ENCODE measurements around the gene ATF6.

Gene ATF6

GRCh38 chr1:161943737-161944136 is 177.6 kb downstream of the ATF6 start:
- no peak for DNase-seq (ENCODE audit: extremely low spot score)
- TF ChIP-seq CTCF (IDR thresholded peaks at IDR 0.05; ENCODE audit: control extremely low read depth, extremely low read depth, low read depth, missing control alignments): no peak
- POLR2A ChIA-PET: no interaction called here
- CTCF ChIA-PET: interaction anchor here (1.5 kb wide), 3 partner anchors 9 to 151 kb away, joined by 3 to 4 read pairs (median 3); no protein-coding TSS in a partner anchor

GRCh38 chr1:161944381-161944780 is 178.3 kb downstream of the ATF6 start:
- ChIA-PET POLR2A (no interaction called here), CTCF (interaction anchor here (0.9 to 1.5 kb wide), 4 partner anchors 8 to 152 kb away, joined by 3 to 4 read pairs (median 3); no protein-coding TSS in a partner anchor)
- DNase-seq (ENCODE audit: extremely low spot score): no peak
- no peak for TF ChIP-seq CTCF (IDR thresholded peaks at IDR 0.05; ENCODE audit: control extremely low read depth, extremely low read depth, low read depth, missing control alignments)

DNA sequence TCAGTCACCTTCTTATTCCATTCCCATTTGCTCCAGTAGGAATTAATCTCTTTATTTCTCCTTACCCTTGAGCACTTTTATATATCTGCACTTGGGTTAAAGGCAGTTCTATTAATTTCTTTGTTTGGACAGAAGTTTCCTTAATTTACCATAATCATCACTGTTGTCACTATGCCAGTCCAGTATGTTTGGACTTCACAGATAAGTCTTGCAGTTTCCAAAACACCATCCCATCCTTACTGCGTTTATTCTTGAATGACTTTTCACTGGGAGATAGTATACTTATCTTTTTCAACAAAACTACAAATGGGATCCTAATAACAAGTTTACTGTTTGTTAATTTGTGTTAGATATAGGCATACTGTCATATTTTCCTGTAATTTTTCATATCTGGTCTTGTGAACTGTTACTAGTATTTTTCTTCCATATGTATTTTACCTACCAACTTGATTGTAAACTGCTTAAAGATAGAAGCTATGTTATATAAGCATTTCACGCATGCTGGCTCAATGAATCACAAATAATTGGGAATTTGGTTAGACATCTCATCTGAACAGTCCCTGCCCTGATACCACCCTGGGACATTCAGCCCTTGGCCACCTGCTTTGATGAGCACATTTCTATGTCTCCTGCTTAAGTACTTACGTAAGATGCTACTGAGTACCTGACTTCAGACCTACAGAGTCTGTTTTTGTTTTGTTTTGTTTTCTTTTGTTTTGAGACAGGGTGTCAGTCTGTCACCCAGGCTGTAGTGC is 179.4 kb downstream of the ATF6 start:
- no peak for TF ChIP-seq CTCF (IDR thresholded peaks at IDR 0.05; ENCODE audit: control extremely low read depth, extremely low read depth, low read depth, missing control alignments)
- POLR2A ChIA-PET: no interaction called here
- CTCF ChIA-PET: interaction anchor here (1.0 to 1.8 kb wide), 4 partner anchors 7 to 89 kb away, joined by 3 to 4 read pairs (median 4); no protein-coding TSS in a partner anchor
- DNase-seq (ENCODE audit: extremely low spot score): no peak

- TF ChIP-seq CTCF (IDR thresholded peaks at IDR 0.05; ENCODE audit: control extremely low read depth, extremely low read depth, low read depth, missing control alignments): no peak
- POLR2A ChIA-PET: no interaction called here
- CTCF ChIA-PET: interaction anchor here (1.0 to 1.8 kb wide), 2 partner anchors 13 kb away, joined by 3 to 4 read pairs; no protein-coding TSS in a partner anchor
- no peak for DNase-seq (ENCODE audit: extremely low spot score)
These were observed 180.2 kb downstream of the ATF6 start for GRCh38 chr1:161946071-161946987.

DNA sequence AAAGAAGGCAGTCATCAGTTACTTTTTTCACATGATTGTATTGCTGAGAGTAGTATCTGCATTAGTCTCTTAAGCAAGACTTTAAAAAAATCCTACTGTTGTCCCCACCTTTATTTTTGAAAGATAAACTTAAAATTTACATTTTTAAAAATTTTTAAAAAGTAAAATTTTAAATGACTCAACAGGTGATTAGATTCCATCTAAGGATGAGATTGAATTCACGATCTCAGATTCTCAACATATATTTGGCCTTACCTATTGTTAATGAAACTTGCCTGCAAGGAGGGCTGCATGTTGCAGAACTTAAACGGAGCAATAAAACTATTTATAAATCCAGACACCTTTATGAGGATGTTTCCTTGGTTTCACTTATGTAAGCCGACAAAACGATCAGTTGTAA is 182.3 kb downstream of the ATF6 start:
- POLR2A ChIA-PET: no interaction called here
- CTCF ChIA-PET: no interaction called here
- TF ChIP-seq CTCF (IDR thresholded peaks at IDR 0.05; ENCODE audit: control extremely low read depth, extremely low read depth, low read depth, missing control alignments): no peak
- no peak for DNase-seq (ENCODE audit: extremely low spot score)

- ChIA-PET CTCF (no interaction called here), POLR2A (no interaction called here)
- no peak for TF ChIP-seq CTCF (IDR thresholded peaks at IDR 0.05; ENCODE audit: control extremely low read depth, extremely low read depth, low read depth, missing control alignments)
- no peak for DNase-seq (ENCODE audit: extremely low spot score)
These were observed 183.4 kb downstream of the ATF6 start for GRCh38 chr1:161949548-161949947.
